Large intestine (tissue), 3 donors: ENCODE data around the gene DLD. TPM values are rescaled to one million over a fixed set of nuclear protein-coding genes. Genes with fewer than 3 reads are reported as not detected.
"Not testable (repeated sequence)": the region's sequence is repeated elsewhere in the genome, so short reads cannot be mapped to it uniquely, and the experiment has no call there.

Experiments
- DNase-seq, 2 donors: peaks; one replicate each; pipeline versions ENCODE4 v3.0.0 to v3.0.0-alpha.2; 2013
- H3K27ac ChIP-seq: one replicate; pipeline ENCODE4 v1.5.1; 2013; ENCODE audit warnings: low read length
- H3K27me3 ChIP-seq: 2 replicates; pipeline ENCODE4 v1.6.1; 2013; ENCODE audit warnings: low read length; ENCODE audit not compliant: control insufficient read depth, insufficient read depth
- H3K36me3 ChIP-seq: 2 replicates; pipeline ENCODE4 v1.6.1; 2013; ENCODE audit warnings: low read length; ENCODE audit not compliant: control insufficient read depth, insufficient read depth
- H3K4me1 ChIP-seq: one replicate; pipeline ENCODE4 v1.6.1; 2013; ENCODE audit warnings: low read length; ENCODE audit not compliant: control insufficient read depth, insufficient read depth
- H3K4me3 ChIP-seq: one replicate; pipeline ENCODE4 v1.5.1; 2013; ENCODE audit warnings: low read length
- H3K9me3 ChIP-seq: one replicate; pipeline ENCODE4 v1.6.1; 2013; ENCODE audit warnings: mild to moderate bottlenecking, low read depth, low read length, moderate library complexity; ENCODE audit not compliant: control insufficient read depth
- WGBS: methylation state at CpG from one replicate; pipeline ENCODE4 v1.1.5; 2013; ENCODE audit warnings: low lambda C conversion rate; ENCODE audit not compliant: insufficient coverage; 5-methylcytosine and 5-hydroxymethylcytosine counted together
- polyA plus RNA-seq: library from polyadenylated mRNA; unstranded; fragments of 120-200 nt; gene quantifications from one replicate; pipeline ENCODE4 v1.2.1, GENCODE V29; 2013

DLD gene
- polyA plus RNA-seq, 1 donor: 100 TPM

GRCh38 chr7:107913851-107914250, 22.9 kb downstream of the DLD start:
- Histone ChIP-seq H3K4me3 (no peak overlapping the region), H3K36me3 (peaks cover 49% of the 10 kb centered on the region), H3K4me1 (no peaks in the 10 kb centered on the region), H3K27ac (no peak overlapping the region), H3K27me3 (no peaks in the 10 kb centered on the region), H3K9me3 (no peaks in the 10 kb centered on the region)
- 100% methylated on average over 2 of the region's 2 CpGs for WGBS
- no peak for DNase-seq

- Histone ChIP-seq H3K36me3 (peaks cover 45% of the 10 kb centered on the region), H3K9me3 (no peaks in the 10 kb centered on the region), H3K4me3 (no peak overlapping the region), H3K27me3 (no peaks in the 10 kb centered on the region), H3K4me1 (no peaks in the 10 kb centered on the region), H3K27ac (no peak overlapping the region)
- WGBS: 20% methylated on average over 1 of the region's 1 CpG
- no peak for DNase-seq
Measured at GRCh38 chr7:107914831-107915230, 23.8 kb downstream of the DLD start.

- 100% methylated on average over 2 of the region's 2 CpGs for WGBS
- Histone ChIP-seq H3K27me3 (no peaks in the 10 kb centered on the region), H3K4me1 (no peaks in the 10 kb centered on the region), H3K4me3 (no peak overlapping the region), H3K36me3 (peaks cover 46% of the 10 kb centered on the region), H3K27ac (no peak overlapping the region), H3K9me3 (no peaks in the 10 kb centered on the region)
- no peak for DNase-seq
Measured at GRCh38 chr7:107915541-107915940, 24.6 kb downstream of the DLD start.

- H3K9me3 ChIP-seq: no peaks in the 10 kb centered on the region
- 90% methylated on average over 2 of the region's 3 CpGs for WGBS
- H3K4me1 ChIP-seq: no peaks in the 10 kb centered on the region
- H3K36me3 ChIP-seq: peaks cover 48% of the 10 kb centered on the region
- no peak overlapping the region for H3K27ac ChIP-seq
- DNase-seq: no peak
- H3K4me3 ChIP-seq: no peak overlapping the region
- H3K27me3 ChIP-seq: no peaks in the 10 kb centered on the region
Measured at GRCh38 chr7:107917763-107918651, 27.0 kb downstream of the DLD start.

GRCh38 chr7:107918948-107919347, 28.0 kb downstream of the DLD start:
- H3K4me3 ChIP-seq: no peak overlapping the region
- no peaks in the 10 kb centered on the region for H3K9me3 ChIP-seq
- H3K4me1 ChIP-seq: no peaks in the 10 kb centered on the region
- WGBS: 90% methylated on average over 2 of the region's 2 CpGs
- H3K27ac ChIP-seq: no peak overlapping the region
- H3K36me3 ChIP-seq: peaks cover 53% of the 10 kb centered on the region
- no peak for DNase-seq
- no peaks in the 10 kb centered on the region for H3K27me3 ChIP-seq

- no peak for DNase-seq
- WGBS: 20% methylated on average over 1 of the region's 1 CpG
- Histone ChIP-seq H3K27ac (no peak overlapping the region), H3K9me3 (no peaks in the 10 kb centered on the region), H3K36me3 (peaks cover 59% of the 10 kb centered on the region), H3K27me3 (no peaks in the 10 kb centered on the region), H3K4me3 (no peak overlapping the region), H3K4me1 (no peaks in the 10 kb centered on the region)
Measured at GRCh38 chr7:107920048-107920772, 29.2 kb downstream of the DLD start.

- not testable (repeated sequence) for H3K9me3 ChIP-seq, H3K4me1 ChIP-seq, DNase-seq, H3K4me3 ChIP-seq, H3K27ac ChIP-seq, H3K27me3 ChIP-seq
- peaks cover 57% of the 10 kb centered on the region for H3K36me3 ChIP-seq
- no CpG with 5 or more reads among the region's 2 CpGs for WGBS
Measured at GRCh38 chr7:107921826-107922225, 30.8 kb downstream of the DLD start.

GRCh38 chr7:107922886-107923285, 31.9 kb downstream of the DLD start:
- Histone ChIP-seq H3K27ac (no peak overlapping the region), H3K9me3 (no peaks in the 10 kb centered on the region), H3K4me3 (no peak overlapping the region), H3K27me3 (no peaks in the 10 kb centered on the region), H3K36me3 (peaks cover 57% of the 10 kb centered on the region), H3K4me1 (no peaks in the 10 kb centered on the region)
- 60% methylated on average over 1 of the region's 1 CpG for WGBS
- DNase-seq: no peak

- H3K9me3 ChIP-seq: no peaks in the 10 kb centered on the region
- H3K36me3 ChIP-seq: peaks cover 67% of the 10 kb centered on the region
- H3K4me1 ChIP-seq: no peaks in the 10 kb centered on the region
- whole genome bisulfite sequencing: 94% methylated on average over 2 of the region's 5 CpGs
- no peaks in the 10 kb centered on the region for H3K27me3 ChIP-seq
- H3K4me3 ChIP-seq: no peak overlapping the region
- no peak overlapping the region for H3K27ac ChIP-seq
- no peak for DNase-seq
Measured at GRCh38 chr7:107924841-107925504, 34.0 kb downstream of the DLD start.

- Histone ChIP-seq H3K36me3 (peaks cover 68% of the 10 kb centered on the region), H3K4me1 (no peaks in the 10 kb centered on the region), H3K9me3 (no peaks in the 10 kb centered on the region), H3K4me3 (no peak overlapping the region), H3K27me3 (no peaks in the 10 kb centered on the region), H3K27ac (no peak overlapping the region)
- DNase-seq: no peak
- WGBS: no CpG with 5 or more reads among the region's 1 CpG
Measured at GRCh38 chr7:107926481-107926880, 35.5 kb downstream of the DLD start.
